OCI-LY1 (cell line): ENCODE results near the gene KNSTRN.

Source experiments
- H2AFZ ChIP-seq: fragments of 200-600 bp; sonication (generic), shearing (Covaris generic); 2 replicates; pipeline ENCODE4 v1.6.0; 2014; ENCODE audit warnings: antibody characterized with exemption, mild to moderate bottlenecking, low read length
- H3F3A ChIP-seq: fragments of 200-600 bp; sonication (generic), shearing (Covaris generic); 2 replicates; pipeline ENCODE4 v1.6.0; 2014; ENCODE audit warnings: mild to moderate bottlenecking, antibody characterized with exemption, low read length, moderate library complexity; ENCODE audit not compliant: insufficient read depth
- H3K27ac ChIP-seq: fragments of 200-600 bp; sonication (generic); 2 replicates; pipeline ENCODE4 v1.5.1; 2014; ENCODE audit warnings: low read length, mixed run types, mild to moderate bottlenecking, low read depth; ENCODE audit not compliant: poor library complexity, severe bottlenecking
- H3K27me3 ChIP-seq: fragments of 200-600 bp; sonication (generic); 2 replicates; pipeline ENCODE4 v1.6.0; 2014; ENCODE audit warnings: antibody characterized with exemption, mild to moderate bottlenecking, low read length, moderate library complexity; ENCODE audit not compliant: insufficient read depth
- H3K36me3 ChIP-seq: fragments of 200-600 bp; sonication (generic); 2 replicates; pipeline ENCODE4 v1.6.1; 2014; ENCODE audit warnings: mild to moderate bottlenecking, antibody characterized with exemption, low read length, moderate library complexity, mixed read lengths; ENCODE audit not compliant: insufficient read depth
- H3K4me1 ChIP-seq: fragments of 200-600 bp; sonication (generic); 2 replicates; pipeline ENCODE4 v1.5.1; 2014; ENCODE audit warnings: mild to moderate bottlenecking, low read length, moderate library complexity; ENCODE audit not compliant: insufficient read depth, severe bottlenecking
- H3K4me2 ChIP-seq: fragments of 200-600 bp; sonication (generic), shearing (Covaris generic); 2 replicates; pipeline ENCODE4 v1.6.1; 2014; ENCODE audit warnings: low read length
- H3K4me3 ChIP-seq: fragments of 200-600 bp; sonication (generic); 2 replicates; pipeline ENCODE4 v1.5.1; 2014; ENCODE audit warnings: low read length, low read depth, mild to moderate bottlenecking, mixed read lengths; ENCODE audit not compliant: poor library complexity, severe bottlenecking
- H3K79me2 ChIP-seq: fragments of 200-600 bp; shearing (Covaris generic); 2 replicates; pipeline ENCODE4 v1.6.1; 2016; ENCODE audit warnings: mixed run types, low read length, mixed read lengths; ENCODE audit not compliant: insufficient read depth
- H3K9ac ChIP-seq: fragments of 200-600 bp; sonication (generic), shearing (Covaris generic); 2 replicates; pipeline ENCODE4 v1.6.1; 2014; ENCODE audit warnings: mild to moderate bottlenecking, low read length, mixed read lengths
- H3K9me2 ChIP-seq: fragments of 200-600 bp; sonication (generic), shearing (Covaris generic); 2 replicates; pipeline ENCODE4 v1.6.1; 2014; ENCODE audit warnings: low read depth, mild to moderate bottlenecking, low read length, mixed read lengths
- H3K9me3 ChIP-seq: fragments of 200-600 bp; shearing (Covaris generic); 2 replicates; pipeline ENCODE4 v1.6.1; 2014; ENCODE audit warnings: low read length, mixed read lengths
- H4K20me1 ChIP-seq: fragments of 200-600 bp; sonication (generic), shearing (Covaris generic); 2 replicates; pipeline ENCODE4 v1.6.0; 2016; ENCODE audit warnings: mild to moderate bottlenecking, low read length; ENCODE audit not compliant: insufficient read depth
- CTCF ChIP-seq: fragments of 200-600 bp; sonication (generic), shearing (Covaris generic); IDR thresholded peaks from 2 replicates; pipeline ENCODE4 v1.5.1; 2017; ENCODE audit warnings: mild to moderate bottlenecking, antibody characterized with exemption, low read length, moderate library complexity, mixed read lengths
- EZH2 ChIP-seq: fragments of 200-600 bp; sonication (generic), shearing (Covaris generic); IDR thresholded peaks from 2 replicates; pipeline ENCODE4 v1.8.0; 2017; ENCODE audit warnings: borderline replicate concordance, mixed run types, mild to moderate bottlenecking, antibody characterized with exemption, low read length, moderate library complexity, mixed read lengths

KNSTRN gene

DNA sequence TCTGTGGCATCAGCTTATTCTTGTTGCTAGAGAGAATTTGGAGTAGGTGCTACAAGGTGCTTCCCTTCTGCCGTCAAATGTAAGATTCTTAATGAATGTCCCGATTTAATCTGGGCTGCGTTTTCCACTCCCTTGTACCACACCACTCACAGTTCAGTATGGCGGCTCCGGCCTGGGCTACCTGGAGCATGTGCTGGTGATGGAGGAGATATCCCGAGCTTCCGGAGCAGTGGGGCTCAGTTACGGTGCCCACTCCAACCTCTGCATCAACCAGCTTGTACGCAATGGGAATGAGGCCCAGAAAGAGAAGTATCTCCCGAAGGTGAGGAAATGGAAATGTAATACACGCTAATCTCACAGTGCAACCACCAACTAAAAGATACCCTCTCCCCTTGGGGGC, 28.0 kb downstream of the KNSTRN start:
- Histone ChIP-seq H3K27me3 (no peaks in the 10 kb centered on the region), H3K9ac (no peak overlapping the region), H3K4me3 (no peak overlapping the region), H3F3A (no peaks in the 10 kb centered on the region), H4K20me1 (no peaks in the 10 kb centered on the region), H2AFZ (no peak overlapping the region), H3K4me2 (no peak overlapping the region), H3K27ac (no peak overlapping the region), H3K4me1 (peaks cover 19% of the 10 kb centered on the region), H3K9me3 (no peaks in the 10 kb centered on the region), H3K9me2 (no peaks in the 10 kb centered on the region), H3K79me2 (no peaks in the 10 kb centered on the region), H3K36me3 (peaks cover 72% of the 10 kb centered on the region)
- no peak for TF ChIP-seq EZH2
- TF ChIP-seq CTCF: no peak

DNA sequence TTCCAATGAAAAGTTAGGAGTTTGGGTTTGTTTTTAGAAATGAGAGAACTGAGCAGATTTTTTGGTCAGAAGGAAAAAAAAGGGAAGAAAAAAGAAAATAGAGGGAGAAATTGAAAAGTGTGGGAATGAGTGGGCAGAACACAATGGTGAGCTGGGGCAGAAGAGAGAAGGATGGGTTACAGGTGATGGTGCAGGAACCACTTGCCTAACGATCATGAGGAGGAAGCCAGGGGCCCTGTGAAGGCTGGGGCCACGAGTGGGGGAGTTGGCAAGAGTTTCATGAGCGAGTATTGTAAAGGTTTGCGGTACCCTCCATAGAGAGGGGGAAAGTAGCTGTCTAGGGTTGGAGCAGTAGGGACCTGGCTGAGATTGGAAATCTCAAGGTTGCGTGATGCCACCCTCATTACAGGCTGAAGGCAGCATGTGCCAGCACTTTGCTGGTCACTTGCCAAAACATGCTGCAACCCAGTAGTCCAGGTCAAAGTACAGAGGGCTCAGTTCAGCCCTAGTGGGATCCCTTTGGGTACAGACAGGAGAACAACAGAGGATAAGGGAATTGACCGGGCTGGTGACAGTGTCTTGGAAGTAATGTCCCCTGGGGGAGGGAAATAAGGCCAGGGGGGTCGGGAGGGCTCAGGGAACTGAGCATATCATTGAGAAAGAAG, 29.7 kb downstream of the KNSTRN start:
- no peak overlapping the region for H3K27ac ChIP-seq
- no peak overlapping the region for H3K9ac ChIP-seq
- no peaks in the 10 kb centered on the region for H3K79me2 ChIP-seq
- H3K9me3 ChIP-seq: no peaks in the 10 kb centered on the region
- no peaks in the 10 kb centered on the region for H3K27me3 ChIP-seq
- H3K4me2 ChIP-seq: no peak overlapping the region
- TF ChIP-seq EZH2: no peak
- TF ChIP-seq CTCF: no peak
- peaks cover 5% of the 10 kb centered on the region for H3K4me1 ChIP-seq
- no peak overlapping the region for H3K4me3 ChIP-seq
- H3F3A ChIP-seq: no peaks in the 10 kb centered on the region
- no peaks in the 10 kb centered on the region for H3K9me2 ChIP-seq
- no peak overlapping the region for H2AFZ ChIP-seq
- peaks cover 85% of the 10 kb centered on the region for H3K36me3 ChIP-seq
- no peaks in the 10 kb centered on the region for H4K20me1 ChIP-seq

DNA sequence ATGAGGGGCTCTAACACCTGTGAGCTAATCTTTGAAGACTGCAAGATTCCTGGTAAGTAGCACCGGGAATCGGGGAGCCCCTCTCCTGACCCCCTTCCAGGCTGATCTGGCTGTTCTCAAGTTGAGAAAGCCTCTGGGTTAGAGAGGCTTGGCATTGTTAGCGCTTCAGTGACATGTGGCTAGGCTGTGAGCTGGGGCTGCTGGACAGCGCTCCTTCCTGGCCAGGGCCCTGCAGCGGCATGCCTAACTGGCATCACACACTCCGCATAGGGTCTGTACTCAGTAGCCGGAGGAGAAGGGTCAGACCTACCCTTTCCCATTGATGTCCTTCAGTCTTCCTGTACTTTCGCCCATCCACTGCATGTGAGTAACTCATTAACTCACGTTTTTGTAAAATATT, 30.5 kb downstream of the KNSTRN start:
- TF ChIP-seq EZH2: no peak
- TF ChIP-seq CTCF: no peak
- peaks cover 85% of the 10 kb centered on the region for H3K36me3 ChIP-seq
- no peak overlapping the region for H3K9ac ChIP-seq
- no peak overlapping the region for H3K27ac ChIP-seq
- no peak overlapping the region for H3K4me3 ChIP-seq
- no peaks in the 10 kb centered on the region for H3F3A ChIP-seq
- H2AFZ ChIP-seq: no peak overlapping the region
- no peaks in the 10 kb centered on the region for H3K4me1 ChIP-seq
- no peaks in the 10 kb centered on the region for H3K9me2 ChIP-seq
- H4K20me1 ChIP-seq: no peaks in the 10 kb centered on the region
- H3K79me2 ChIP-seq: no peaks in the 10 kb centered on the region
- no peaks in the 10 kb centered on the region for H3K9me3 ChIP-seq
- no peak overlapping the region for H3K4me2 ChIP-seq
- H3K27me3 ChIP-seq: no peaks in the 10 kb centered on the region
